K562 (cell line): ENCODE measurements around the gene JUN. TPM values are rescaled to one million over a fixed set of nuclear protein-coding genes. Genes with fewer than 3 reads are reported as not detected.

Experiments used
- ATAC-seq: fragments of 200-7000 bp; cut with Tn5 transposase; 3 replicates; pipeline ENCODE4 v1.9.1; 2020; ENCODE audit warnings: moderate library complexity
- BruUV-seq: library from RNA; stranded (reverse); fragments of 400-500 nt; replicated peaks from 2 replicates; lab custom pipeline; 2021; lab: Mats Ljungman, UMichigan
- CTCF ChIA-PET: fragments of 300-600 bp; formaldehyde crosslinking; extraction: SDS; loops from one replicate; lab custom pipeline; 2021; ENCODE audit warnings: low intra/inter-chr PET ratio; lab: Yijun Ruan, JAX
- POLR2A ChIA-PET: fragments of 300-600, 350-650 bp; sonication (Branson Sonifier 250); formaldehyde crosslinking; extraction: SDS; loops from one replicate; lab custom pipeline; 2021; ENCODE audit warnings: antibody characterized with exemption, inconsistent platforms; lab: Yijun Ruan, JAX
- DNase-seq, 4 experiments: peaks; one replicate each; pipeline versions ENCODE4 v3.0.0 to v3.0.0-alpha.2; 2011 to 2018; ENCODE audit warnings: low spot score in 3 of 4, mixed read lengths in 3 of 4; ENCODE audit errors: extremely low read depth in 1 of 4
- FAIRE-seq: peaks from 2 replicates; lab custom pipeline; 2011; peaks lifted over from hg19 to GRCh38; lab: Jason Lieb, UNC
- H2AFZ ChIP-seq: 2 replicates; pipeline ENCODE4 v1.6.0; 2011; ENCODE audit warnings: low read depth, low read length, control low read depth, inconsistent platforms
- H3K27ac ChIP-seq: fragments of 200-600 bp; 3 replicates; pipeline ENCODE4 v1.8.0; 2011; ENCODE audit warnings: low read depth, mild to moderate bottlenecking, control low read depth, inconsistent platforms, low read length, moderate library complexity, mixed read lengths; ENCODE audit errors: extremely low read depth
- H3K27me3 ChIP-seq, 2 experiments: fragments of 300-600 bp in 1 of 2; 2 replicates in 1 of 2; 3 replicates in 1 of 2; pipeline versions ENCODE4 v1.6.0 to v1.8.0; 2011; ENCODE audit warnings: inconsistent platforms in 2 of 2, low read length in 2 of 2, mild to moderate bottlenecking in 1 of 2, mixed read lengths in 1 of 2, moderate library complexity in 1 of 2; ENCODE audit not compliant: control insufficient read depth in 2 of 2, insufficient read depth in 2 of 2
- H3K36me3 ChIP-seq: fragments of 300-600 bp; 3 replicates; pipeline ENCODE4 v1.8.0; 2011; ENCODE audit warnings: mild to moderate bottlenecking, low read length, inconsistent platforms; ENCODE audit not compliant: control insufficient read depth, insufficient read depth
- H3K4me1 ChIP-seq, 2 experiments: fragments of 200-600 bp in 1 of 2; replicated peaks in 1 of 2; 2 replicates in 1 of 2; 3 replicates in 1 of 2; pipeline versions ENCODE4 v1.5.1 to v1.8.0; 2011; ENCODE audit warnings: inconsistent platforms in 2 of 2, low read length in 2 of 2, mild to moderate bottlenecking in 1 of 2, mixed read lengths in 1 of 2, moderate library complexity in 1 of 2; ENCODE audit not compliant: control insufficient read depth in 2 of 2, insufficient read depth in 2 of 2
- H3K4me2 ChIP-seq: 2 replicates; pipeline ENCODE4 v1.6.1; 2011; ENCODE audit warnings: low read length, control low read depth, inconsistent platforms, mixed read lengths; ENCODE audit not compliant: insufficient read depth
- H3K4me3 ChIP-seq: fragments of 200-600 bp; sonication (generic), shearing (Covaris generic); 2 replicates; pipeline ENCODE4 v1.5.1; 2016; ENCODE audit warnings: control low read depth, inconsistent platforms
- H3K79me2 ChIP-seq: fragments of 200-600 bp; 3 replicates; pipeline ENCODE4 v1.8.0; 2011; ENCODE audit warnings: low read length, inconsistent platforms; ENCODE audit not compliant: control insufficient read depth, insufficient read depth
- H3K9ac ChIP-seq, 2 experiments: 2 replicates each; pipeline versions ENCODE4 v1.6.0 to v1.6.1; 2011; ENCODE audit warnings: low read depth in 2 of 2, low read length in 2 of 2, control low read depth in 1 of 2, inconsistent platforms in 1 of 2, mild to moderate bottlenecking in 1 of 2, mixed read lengths in 1 of 2; ENCODE audit not compliant: insufficient read depth in 1 of 2
- H3K9me1 ChIP-seq: one replicate; pipeline ENCODE4 v1.6.0; 2011; ENCODE audit warnings: inconsistent platforms, mild to moderate bottlenecking, low read length, moderate library complexity; ENCODE audit not compliant: control insufficient read depth, insufficient read depth
- H3K9me3 ChIP-seq: replicated peaks from 2 replicates; pipeline ENCODE4 v1.5.1; 2011; ENCODE audit warnings: low read depth, low read length, inconsistent platforms; ENCODE audit not compliant: control insufficient read depth, insufficient read depth
- H4K20me1 ChIP-seq: replicated peaks from 2 replicates; pipeline ENCODE4 v1.6.1; 2011; ENCODE audit warnings: low read length, inconsistent platforms, mixed read lengths; ENCODE audit not compliant: control insufficient read depth, insufficient read depth
- BMI1 ChIP-seq: fragments of 150-350 bp; IDR thresholded peaks from 2 replicates; pipeline ENCODE4 v1.6.1; 2014; ENCODE audit warnings: low read length
- CEBPG ChIP-seq, 3 experiments: fragments of 200-800 bp in 1 of 3; sonication (Bioruptor generic) in 1 of 3; sonication (generic) in 1 of 3; formaldehyde crosslinking in 1 of 3; IDR thresholded peaks in 2 of 3; conservative IDR thresholded peaks in 1 of 3; 2 replicates each; pipeline versions ENCODE4 v1.6.1 to v1.8.0; 2016 to 2022; ENCODE audit warnings: missing compliant biosample characterization in 2 of 3, missing genetic modification characterization in 2 of 3, mild to moderate bottlenecking in 1 of 3, missing genetic modification reagents in 1 of 3
- KLF13 ChIP-seq: fragments of 450-650 bp; IDR thresholded peaks from 2 replicates; pipeline ENCODE4 v1.6.1; 2016; ENCODE audit warnings: missing genetic modification characterization, low read depth, mild to moderate bottlenecking, missing compliant biosample characterization, moderate library complexity, borderline replicate concordance
- MAZ ChIP-seq, 2 experiments: fragments of 450-650 bp in 1 of 2; sonication (generic) in 1 of 2; formaldehyde crosslinking; IDR thresholded peaks in 1 of 2; conservative IDR thresholded peaks in 1 of 2; 2 replicates each; pipeline versions ENCODE4 v1.4.0 to v1.5.0; 2020; ENCODE audit warnings: mild to moderate bottlenecking in 1 of 2, missing genetic modification reagents in 1 of 2
- MYNN ChIP-seq, 2 experiments: sonication (generic); formaldehyde crosslinking in 1 of 2; IDR thresholded peaks; 2 replicates each; pipeline versions ENCODE4 v1.5.0 to v1.6.1; 2016 to 2020; ENCODE audit warnings: antibody characterized with exemption in 1 of 2, missing genetic modification reagents in 1 of 2
- WGBS: fragments of 100-300 bp; shearing (Covaris generic); methylation state at CpG from one replicate; pipeline ENCODE4 v1.1.6; 2016; ENCODE audit warnings: low coverage, mixed read lengths; ENCODE audit not compliant: insufficient coverage; ENCODE audit errors: missing lambda C conversion rate; 5-methylcytosine and 5-hydroxymethylcytosine counted together
- in situ Hi-C: fragments of 300-500 bp; cut with MboI; formaldehyde crosslinking; loops from 4 replicates; pipeline ENCODE4 v1.15.0; 2018; ENCODE audit warnings: inconsistent platforms, mixed read lengths
- intact Hi-C: fragments of 100-400 bp; cut with micrococcal nuclease; formaldehyde crosslinking; loops from 2 replicates; pipeline ENCODE4 v1.14.2; 2022
- polyA plus RNA-seq, 8 experiments: library from polyadenylated mRNA; depleted of rRNA in 4 of 8; stranded (reverse) in 5 of 8; unstranded in 3 of 8; fragments of >200 nt; fragmentation: Nextera tagmentation in 2 of 8; fragmentation: Illumina TruSeq in 1 of 8; extraction: Ambion mirVana in 2 of 8; extraction: Trizol in 1 of 8; gene quantifications; 2 replicates each; pipeline versions ENCODE4 v1.2.1 to v1.2.3, GENCODE V29; 2011 to 2014; ENCODE audit warnings: inconsistent platforms in 1 of 8, missing spikeins in 1 of 8
- total RNA-seq, 7 experiments: library from RNA; depleted of rRNA in 6 of 7; stranded (reverse); fragments of >200 nt in 6 of 7; fragmentation: Illumina TruSeq in 2 of 7; extraction: Trizol in 2 of 7; gene quantifications; 2 replicates each; pipeline versions ENCODE4 v1.2.1 to v1.2.3, GENCODE V29; 2011 to 2021; ENCODE audit warnings: low replicate concordance in 1 of 7
- TF ChIP-seq, protein P1 (sequence below): fragments of 450-650 bp; IDR thresholded peaks from 2 replicates; pipeline ENCODE4 v1.7.0; 2016; ENCODE audit warnings: borderline replicate concordance
- TF ChIP-seq, protein P2 (sequence below), 2 experiments: fragments of 450-650 bp in 1 of 2; sonication (generic) in 1 of 2; formaldehyde crosslinking in 1 of 2; IDR thresholded peaks in 1 of 2; conservative IDR thresholded peaks in 1 of 2; 2 replicates each; pipeline versions ENCODE4 v1.6.1 to v1.8.1; 2016 to 2023; ENCODE audit warnings: mild to moderate bottlenecking in 2 of 2, moderate library complexity in 2 of 2, inconsistent platforms in 1 of 2, missing genetic modification reagents in 1 of 2
- TF ChIP-seq, protein P3 (sequence below): sonication (generic); formaldehyde crosslinking; IDR thresholded peaks from 2 replicates; pipeline ENCODE4 v1.8.0; 2022; ENCODE audit warnings: missing genetic modification reagents, mild to moderate bottlenecking, borderline replicate concordance

Gene JUN
- total and polyA plus RNA-seq, 9 of the 15 experiments (the other 6 are each of a cell fraction or from before 2014, with no cell fraction given) = 0.32 to 23.4 (median 4.0) TPM

GRCh38 chr1:58746182-58746581 lies 37.7 kb downstream of the JUN start:
- H3K9me3 ChIP-seq = no peaks in the 10 kb centered on the region
- no peak for FAIRE-seq
- CTCF ChIA-PET = no interaction called here
- no peaks in the 10 kb centered on the region for H3K9me1 ChIP-seq
- 0% methylated on average over 1 of the region's 1 CpG for WGBS
- no peak overlapping the region for H3K4me2 ChIP-seq
- no peaks in the 10 kb centered on the region for H4K20me1 ChIP-seq
- in situ Hi-C loops = loop anchor here (10.0 to 25.0 kb wide), 3 partner anchors 959 to 1191 kb away; partner anchors contain the start of gene CYP2J2
- intact Hi-C loops = no loop called here
- H2AFZ ChIP-seq = no peak overlapping the region
- BruUV-seq = no TSS peak
- no peak overlapping the region for H3K4me3 ChIP-seq
- H3K9ac ChIP-seq = no peak overlapping the region; a peak in 1 of 4 replicates
- TF ChIP-seq, protein P1, sequence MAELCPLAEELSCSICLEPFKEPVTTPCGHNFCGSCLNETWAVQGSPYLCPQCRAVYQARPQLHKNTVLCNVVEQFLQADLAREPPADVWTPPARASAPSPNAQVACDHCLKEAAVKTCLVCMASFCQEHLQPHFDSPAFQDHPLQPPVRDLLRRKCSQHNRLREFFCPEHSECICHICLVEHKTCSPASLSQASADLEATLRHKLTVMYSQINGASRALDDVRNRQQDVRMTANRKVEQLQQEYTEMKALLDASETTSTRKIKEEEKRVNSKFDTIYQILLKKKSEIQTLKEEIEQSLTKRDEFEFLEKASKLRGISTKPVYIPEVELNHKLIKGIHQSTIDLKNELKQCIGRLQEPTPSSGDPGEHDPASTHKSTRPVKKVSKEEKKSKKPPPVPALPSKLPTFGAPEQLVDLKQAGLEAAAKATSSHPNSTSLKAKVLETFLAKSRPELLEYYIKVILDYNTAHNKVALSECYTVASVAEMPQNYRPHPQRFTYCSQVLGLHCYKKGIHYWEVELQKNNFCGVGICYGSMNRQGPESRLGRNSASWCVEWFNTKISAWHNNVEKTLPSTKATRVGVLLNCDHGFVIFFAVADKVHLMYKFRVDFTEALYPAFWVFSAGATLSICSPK = no peak
- TF ChIP-seq MAZ (CRISPR knock-in tag; conservative IDR thresholded peaks at IDR 0.05 in 1 of 2, IDR thresholded peaks at IDR 0.05 in 1 of 2) = no peak
- no peak for TF ChIP-seq BMI1
- TF ChIP-seq KLF13 (tag) = no peak
- TF ChIP-seq MYNN (IDR thresholded peaks at IDR 0.05) = no peak
- TF ChIP-seq MYNN (CRISPR knock-in tag; IDR thresholded peaks at IDR 0.05) = no peak
- TF ChIP-seq, protein P2, sequence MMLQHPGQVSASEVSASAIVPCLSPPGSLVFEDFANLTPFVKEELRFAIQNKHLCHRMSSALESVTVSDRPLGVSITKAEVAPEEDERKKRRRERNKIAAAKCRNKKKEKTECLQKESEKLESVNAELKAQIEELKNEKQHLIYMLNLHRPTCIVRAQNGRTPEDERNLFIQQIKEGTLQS (IDR thresholded peaks at IDR 0.05) = peak; percentile 10; the same call in 1 of the 2 replicates
- TF ChIP-seq, protein P2 (CRISPR knock-in tag; conservative IDR thresholded peaks at IDR 0.05) = no peak
- TF ChIP-seq, protein P3, sequence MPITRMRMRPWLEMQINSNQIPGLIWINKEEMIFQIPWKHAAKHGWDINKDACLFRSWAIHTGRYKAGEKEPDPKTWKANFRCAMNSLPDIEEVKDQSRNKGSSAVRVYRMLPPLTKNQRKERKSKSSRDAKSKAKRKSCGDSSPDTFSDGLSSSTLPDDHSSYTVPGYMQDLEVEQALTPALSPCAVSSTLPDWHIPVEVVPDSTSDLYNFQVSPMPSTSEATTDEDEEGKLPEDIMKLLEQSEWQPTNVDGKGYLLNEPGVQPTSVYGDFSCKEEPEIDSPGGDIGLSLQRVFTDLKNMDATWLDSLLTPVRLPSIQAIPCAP (CRISPR knock-in tag) = no peak
- no peak for TF ChIP-seq CEBPG (CRISPR knock-in tag; IDR thresholded peaks at IDR 0.05)
- peak in 1 of 2 experiments; percentile 57; a peak in 2 of 4 replicates for TF ChIP-seq CEBPG (tag; conservative IDR thresholded peaks at IDR 0.05 in 1 of 2, IDR thresholded peaks at IDR 0.05 in 1 of 2)
- POLR2A ChIA-PET = no interaction called here
- no peak overlapping the region for H3K27ac ChIP-seq
- H3K79me2 ChIP-seq = no peaks in the 10 kb centered on the region
- no peaks in the 10 kb centered on the region for H3K36me3 ChIP-seq
- no peak for DNase-seq
- ATAC-seq = 0 out of 3 replicates have a peak, but pooled peaks have one; percentile 34
- peaks cover 0 to 4% of the 10 kb centered on the region in 2 experiments; a peak in 1 of 5 replicates for H3K27me3 ChIP-seq
- H3K4me1 ChIP-seq = no peaks in the 10 kb centered on the region
